PC-9 (cell line): Measurements from ENCODE around the gene HBS1L. TPM values are rescaled to one million over a fixed set of nuclear protein-coding genes. Genes with fewer than 3 reads are reported as not detected.

ENCODE experiments used
- BruUV-seq: library from RNA; stranded (reverse); fragments of 400-500 nt; replicated peaks from 2 replicates; lab custom pipeline; 2021; lab: Mats Ljungman, UMichigan
- CTCF ChIA-PET: fragments of 300-600 bp; sonication (Branson Sonifier 250); formaldehyde crosslinking; loops from one replicate; lab custom pipeline; 2022; ENCODE audit warnings: antibody characterized with exemption; lab: Charles Lee
- POLR2A ChIA-PET: fragments of 300-600 bp; sonication (Branson Sonifier 250); formaldehyde crosslinking; loops from one replicate; lab custom pipeline; 2022; ENCODE audit warnings: antibody characterized with exemption; ENCODE audit not compliant: unreplicated experiment; lab: Charles Lee
- DNase-seq, 2 experiments: peaks; one replicate each; pipeline versions ENCODE4 v3.0.0 to v3.0.0-alpha.2; 2015 to 2022; ENCODE audit warnings: mixed read lengths in 1 of 2
- H2AFZ ChIP-seq: fragments of 200-600 bp; sonication (generic); 2 replicates; pipeline ENCODE4 v1.8.1; 2017; ENCODE audit warnings: antibody characterized with exemption
- H3F3A ChIP-seq: fragments of 200-600 bp; sonication (generic); 2 replicates; pipeline ENCODE4 v1.8.1; 2017; ENCODE audit warnings: antibody characterized with exemption, mild to moderate bottlenecking, low read depth; ENCODE audit not compliant: insufficient read depth
- H3K27ac ChIP-seq: fragments of 200-600 bp; sonication (generic); 2 replicates; pipeline ENCODE4 v1.6.1; 2016; ENCODE audit warnings: mixed run types
- H3K27me3 ChIP-seq: fragments of 200-600 bp; sonication (generic); 2 replicates; pipeline ENCODE4 v1.6.1; 2016; ENCODE audit warnings: low read depth, mixed run types; ENCODE audit not compliant: insufficient read depth
- H3K36me3 ChIP-seq: fragments of 200-600 bp; sonication (generic); 2 replicates; pipeline ENCODE4 v1.6.1; 2016; ENCODE audit warnings: low read depth, mixed run types
- H3K4me1 ChIP-seq: fragments of 200-600 bp; sonication (generic); replicated peaks from 2 replicates; pipeline ENCODE4 v1.6.1; 2016; ENCODE audit warnings: mixed run types; ENCODE audit not compliant: insufficient read depth
- H3K4me2 ChIP-seq: fragments of 200-600 bp; sonication (generic); 2 replicates; pipeline ENCODE4 v1.6.1; 2017; ENCODE audit warnings: mixed run types
- H3K4me3 ChIP-seq: fragments of 200-600 bp; sonication (generic); 2 replicates; pipeline ENCODE4 v1.6.1; 2016; ENCODE audit warnings: mixed run types
- H3K79me2 ChIP-seq: fragments of 200-600 bp; sonication (generic); 2 replicates; pipeline ENCODE4 v1.6.1; 2017; ENCODE audit warnings: low read depth, mixed run types
- H3K9me2 ChIP-seq: fragments of 200-600 bp; sonication (generic); 2 replicates; pipeline ENCODE4 v1.8.1; 2017; ENCODE audit warnings: mild to moderate bottlenecking; ENCODE audit not compliant: insufficient read depth
- H3K9me3 ChIP-seq: fragments of 200-600 bp; sonication (generic); 2 replicates; pipeline ENCODE4 v1.8.1; 2016; ENCODE audit warnings: low read depth; ENCODE audit not compliant: insufficient read depth
- H4K20me1 ChIP-seq: fragments of 200-600 bp; sonication (generic); 2 replicates; pipeline ENCODE4 v1.8.1; 2017; ENCODE audit not compliant: insufficient read depth
- EZH2 ChIP-seq: fragments of 200-600 bp; sonication (generic); IDR thresholded peaks from 2 replicates; pipeline ENCODE4 v1.8.0; 2017; ENCODE audit warnings: antibody characterized with exemption, low read depth
- intact Hi-C: fragments of 100-400 bp; cut with micrococcal nuclease; formaldehyde crosslinking; loops from one replicate; pipeline ENCODE4 v1.10.0; 2022; ENCODE audit not compliant: unreplicated experiment
- total RNA-seq: library from RNA; stranded (reverse); gene quantifications from 2 replicates; pipeline ENCODE4 v1.2.3, GENCODE V29; 2021
- TF ChIP-seq, protein P1 (sequence below): fragments of 200-600 bp; sonication (generic); conservative IDR thresholded peaks from 2 replicates; pipeline ENCODE4 v1.6.1; 2017; ENCODE audit warnings: mixed run types, antibody characterized with exemption, mild to moderate bottlenecking, moderate library complexity

The HBS1L gene
- total RNA-seq, 1 experiment from 2014 or later: 84.4 TPM

DNA sequence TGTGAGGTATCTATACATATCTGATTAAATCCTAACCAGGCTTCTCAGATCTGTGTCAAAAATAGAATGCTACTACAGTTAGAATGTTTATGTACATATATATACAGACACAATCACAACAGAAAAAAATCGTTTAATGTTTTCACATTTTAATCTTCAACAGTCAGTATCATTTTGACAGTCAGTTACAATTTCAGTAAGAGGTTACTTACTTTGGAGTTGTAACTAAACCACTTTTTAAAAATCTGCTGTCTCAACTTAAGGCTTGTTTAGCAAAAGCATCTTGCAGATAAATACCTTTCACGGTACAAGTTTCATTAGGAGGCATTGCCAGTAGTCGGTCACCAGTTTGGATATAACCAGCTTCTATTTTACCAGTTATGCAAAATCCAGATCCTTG, 72.5 kb downstream of the HBS1L start:
- TF ChIP-seq, protein P1, sequence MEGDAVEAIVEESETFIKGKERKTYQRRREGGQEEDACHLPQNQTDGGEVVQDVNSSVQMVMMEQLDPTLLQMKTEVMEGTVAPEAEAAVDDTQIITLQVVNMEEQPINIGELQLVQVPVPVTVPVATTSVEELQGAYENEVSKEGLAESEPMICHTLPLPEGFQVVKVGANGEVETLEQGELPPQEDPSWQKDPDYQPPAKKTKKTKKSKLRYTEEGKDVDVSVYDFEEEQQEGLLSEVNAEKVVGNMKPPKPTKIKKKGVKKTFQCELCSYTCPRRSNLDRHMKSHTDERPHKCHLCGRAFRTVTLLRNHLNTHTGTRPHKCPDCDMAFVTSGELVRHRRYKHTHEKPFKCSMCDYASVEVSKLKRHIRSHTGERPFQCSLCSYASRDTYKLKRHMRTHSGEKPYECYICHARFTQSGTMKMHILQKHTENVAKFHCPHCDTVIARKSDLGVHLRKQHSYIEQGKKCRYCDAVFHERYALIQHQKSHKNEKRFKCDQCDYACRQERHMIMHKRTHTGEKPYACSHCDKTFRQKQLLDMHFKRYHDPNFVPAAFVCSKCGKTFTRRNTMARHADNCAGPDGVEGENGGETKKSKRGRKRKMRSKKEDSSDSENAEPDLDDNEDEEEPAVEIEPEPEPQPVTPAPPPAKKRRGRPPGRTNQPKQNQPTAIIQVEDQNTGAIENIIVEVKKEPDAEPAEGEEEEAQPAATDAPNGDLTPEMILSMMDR: no peak
- no peak for TF ChIP-seq EZH2
- POLR2A ChIA-PET: no interaction called here
- Histone ChIP-seq H3K4me2 (no peak overlapping the region), H3K4me1 (no peaks in the 10 kb centered on the region), H3K9me3 (no peaks in the 10 kb centered on the region), H3K27ac (no peak overlapping the region), H3K79me2 (no peaks in the 10 kb centered on the region), H4K20me1 (no peaks in the 10 kb centered on the region), H3F3A (peaks cover 4% of the 10 kb centered on the region; the same call in 1 of the 2 replicates), H2AFZ (no peak overlapping the region), H3K4me3 (no peak overlapping the region), H3K9me2 (no peaks in the 10 kb centered on the region), H3K36me3 (peaks cover 41% of the 10 kb centered on the region), H3K27me3 (no peaks in the 10 kb centered on the region)
- DNase-seq: no peak
- BruUV-seq: no TSS peak
- intact Hi-C loops: no loop called here
- CTCF ChIA-PET: no interaction called here

DNA sequence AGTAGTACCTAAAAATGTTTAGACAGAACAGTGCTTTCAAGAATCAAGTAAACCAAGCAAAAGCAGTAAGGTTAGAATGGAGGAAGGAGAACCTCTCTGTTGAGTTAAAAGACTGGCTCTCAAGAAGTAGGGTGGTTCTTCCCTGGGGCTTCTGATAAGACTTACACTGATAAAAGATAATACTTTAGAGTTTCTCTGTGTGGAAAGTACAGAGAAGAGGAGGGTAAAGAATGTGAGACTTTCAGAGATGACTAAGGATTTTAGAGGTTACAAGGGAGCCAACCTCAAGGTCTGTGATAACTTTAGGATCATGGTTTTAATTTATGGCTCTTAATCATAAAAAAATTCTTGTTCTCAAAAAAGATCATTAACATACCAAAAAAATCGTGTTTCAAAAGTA, 73.8 kb downstream of the HBS1L start:
- H3K4me1 ChIP-seq: no peaks in the 10 kb centered on the region
- BruUV-seq: no TSS peak
- no peaks in the 10 kb centered on the region for H3K9me3 ChIP-seq
- H3F3A ChIP-seq: peaks cover 4% of the 10 kb centered on the region; the same call in 1 of the 2 replicates
- H3K27me3 ChIP-seq: no peaks in the 10 kb centered on the region
- intact Hi-C loops: no loop called here
- H3K36me3 ChIP-seq: peaks cover 44% of the 10 kb centered on the region
- CTCF ChIA-PET: no interaction called here
- no peak for DNase-seq
- no peak overlapping the region for H3K4me3 ChIP-seq
- H3K4me2 ChIP-seq: no peak overlapping the region
- no peaks in the 10 kb centered on the region for H4K20me1 ChIP-seq
- no peaks in the 10 kb centered on the region; the same call in 1 of the 2 replicates for H3K9me2 ChIP-seq
- no peak for TF ChIP-seq EZH2
- no peak overlapping the region for H2AFZ ChIP-seq
- no peak overlapping the region for H3K27ac ChIP-seq
- POLR2A ChIA-PET: no interaction called here
- H3K79me2 ChIP-seq: no peaks in the 10 kb centered on the region

DNA sequence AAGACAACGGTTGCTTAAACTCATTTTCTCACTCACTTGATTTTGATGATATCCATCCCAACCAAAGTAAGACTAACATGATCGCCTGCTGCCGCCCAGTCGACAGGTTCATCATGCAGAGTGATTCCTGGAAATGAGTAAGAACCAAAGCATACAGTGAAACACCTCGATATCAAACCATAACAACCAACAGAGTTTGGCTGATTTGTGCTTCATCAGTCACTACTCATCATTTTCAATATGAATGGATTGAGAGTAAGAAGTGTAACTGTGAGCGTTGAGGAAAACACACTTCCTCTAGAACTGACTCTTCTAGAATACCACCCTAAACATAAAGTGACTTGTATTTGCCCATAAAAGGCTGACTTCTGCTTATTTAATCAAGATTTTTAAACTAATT, 75.5 kb downstream of the HBS1L start:
- intact Hi-C loops: no loop called here
- no peak overlapping the region for H2AFZ ChIP-seq
- BruUV-seq: no TSS peak
- DNase-seq: no peak
- no peaks in the 10 kb centered on the region for H3K27me3 ChIP-seq
- peaks cover 42% of the 10 kb centered on the region for H3K36me3 ChIP-seq
- POLR2A ChIA-PET: no interaction called here
- CTCF ChIA-PET: no interaction called here
- no peaks in the 10 kb centered on the region; the same call in 1 of the 2 replicates for H3K9me2 ChIP-seq
- H3K9me3 ChIP-seq: no peaks in the 10 kb centered on the region
- H3F3A ChIP-seq: peaks cover 4% of the 10 kb centered on the region; the same call in 1 of the 2 replicates
- no peaks in the 10 kb centered on the region for H3K4me1 ChIP-seq
- H3K27ac ChIP-seq: no peak overlapping the region
- H3K4me3 ChIP-seq: no peak overlapping the region
- no peaks in the 10 kb centered on the region for H3K79me2 ChIP-seq
- H3K4me2 ChIP-seq: no peak overlapping the region
- no peak for TF ChIP-seq EZH2
- TF ChIP-seq, protein P1: no peak
- H4K20me1 ChIP-seq: no peaks in the 10 kb centered on the region; the same call in 1 of the 2 replicates

DNA sequence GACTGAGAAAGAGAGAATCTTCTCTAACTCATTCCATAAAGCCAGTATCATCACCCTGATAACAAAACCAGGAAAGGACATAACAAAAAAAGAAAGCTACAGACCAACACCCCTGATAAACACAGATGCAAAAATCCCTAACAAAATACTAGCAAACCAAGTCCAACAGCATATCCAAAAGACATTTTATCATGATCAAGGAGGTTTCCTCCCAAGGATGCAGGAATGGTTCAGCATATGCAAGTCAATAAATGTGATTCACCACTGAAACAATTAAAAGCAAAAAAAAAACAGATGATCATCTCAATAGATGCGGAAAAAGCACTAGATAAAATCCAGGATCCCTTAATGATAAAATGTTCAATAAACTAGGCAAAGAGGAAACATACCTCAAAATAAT, 80.3 kb downstream of the HBS1L start:
- ChIA-PET CTCF (no interaction called here), POLR2A (interaction anchor here (0.6 kb wide), 1 partner anchor 102 kb away, joined by 4 read pairs; no protein-coding TSS in a partner anchor)
- Histone ChIP-seq H2AFZ (no peak overlapping the region), H3K79me2 (no peaks in the 10 kb centered on the region), H3F3A (peaks cover 4% of the 10 kb centered on the region; the same call in 1 of the 2 replicates), H3K9me3 (no peaks in the 10 kb centered on the region), H3K4me1 (no peaks in the 10 kb centered on the region), H3K9me2 (no peaks in the 10 kb centered on the region; the same call in 1 of the 2 replicates), H3K4me3 (no peak overlapping the region), H3K36me3 (peaks cover 34% of the 10 kb centered on the region), H3K27ac (no peak overlapping the region), H3K27me3 (no peaks in the 10 kb centered on the region), H3K4me2 (no peak overlapping the region), H4K20me1 (peaks cover 5% of the 10 kb centered on the region; the same call in 1 of the 2 replicates)
- TF ChIP-seq, protein P1: no peak
- TF ChIP-seq EZH2: no peak
- intact Hi-C loops: no loop called here
- BruUV-seq: no TSS peak
- no peak for DNase-seq
